Measurements from ENCODE around the gene LHCGR. TPM values are rescaled to one million over a fixed set of nuclear protein-coding genes. Genes with fewer than 3 reads are reported as not detected.

Gene LHCGR
- total and polyA plus RNA-seq, 2 experiments from 2014 or later = 0.45 to 0.66 TPM

GRCh38 chr2:48795065-48795464, 39.5 kb upstream of the LHCGR start (continued):
- TF ChIP-seq ZNF331 (CRISPR knock-in tag; IDR thresholded peaks at IDR 0.05; ENCODE audit: low read depth) = no peak
- no peak for TF ChIP-seq EZH2 (IDR thresholded peaks at IDR 0.05; ENCODE audit: low read depth, unreplicated experiment)
- TF ChIP-seq STAT1 (IDR thresholded peaks at IDR 0.05; ENCODE audit: unreplicated experiment) = no peak
- no peak for TF ChIP-seq EZH2phosphoT487 (IDR thresholded peaks at IDR 0.05; ENCODE audit: unreplicated experiment)
- TF ChIP-seq REST (IDR thresholded peaks at IDR 0.05; ENCODE audit: unreplicated experiment) = no peak
- no peak for TF ChIP-seq JUNB (IDR thresholded peaks at IDR 0.05; ENCODE audit: unreplicated experiment)
- TF ChIP-seq NANOG (IDR thresholded peaks at IDR 0.05; ENCODE audit: borderline replicate concordance) = no peak
- TF ChIP-seq ZNF114 (CRISPR knock-in tag; IDR thresholded peaks at IDR 0.05) = no peak

- Histone ChIP-seq H4K20me1 (replicated peaks; ENCODE audit: insufficient read depth) (no peaks in the 10 kb centered on the region), H3K27ac (ENCODE audit: low read depth) (no peak overlapping the region), H3K9me2 (ENCODE audit: insufficient read depth) (0 out of 2 replicates have a peak, but pooled peaks cover 6% of the 10 kb centered on the region), H3K4me1 (ENCODE audit: insufficient read depth) (peaks cover 23% of the 10 kb centered on the region), H3K27me3 (ENCODE audit: insufficient read depth) (no peaks in the 10 kb centered on the region), H2AFZ (no peak overlapping the region), H3K4me2 (no peak overlapping the region), H3K79me2 (replicated peaks; ENCODE audit: insufficient read depth) (no peaks in the 10 kb centered on the region), H3K36me3 (ENCODE audit: insufficient read depth) (no peaks in the 10 kb centered on the region), H3K4me3 (no peak overlapping the region), H3F3A (replicated peaks; ENCODE audit: low read depth) (no peaks in the 10 kb centered on the region)
- no peak for TF ChIP-seq ZNF462 (CRISPR knock-in tag; IDR thresholded peaks at IDR 0.05)
- TF ChIP-seq JUNB (IDR thresholded peaks at IDR 0.05; ENCODE audit: unreplicated experiment) = no peak
- no peak for TF ChIP-seq ZNF331 (CRISPR knock-in tag; IDR thresholded peaks at IDR 0.05; ENCODE audit: low read depth)
- no peak for TF ChIP-seq ETS1 (IDR thresholded peaks at IDR 0.05)
- no peak for TF ChIP-seq STAT1 (IDR thresholded peaks at IDR 0.05; ENCODE audit: unreplicated experiment)
- TF ChIP-seq REST (IDR thresholded peaks at IDR 0.05; ENCODE audit: unreplicated experiment) = no peak
- ATAC-seq (no peak), DNase-seq (ENCODE audit: low spot score) (no peak)
- Mint-ChIP-seq H3K9me3 (no peaks in the 10 kb centered on the region), H3K36me3 (ENCODE audit: low read depth) (no peaks in the 10 kb centered on the region), H3K27ac (no peak overlapping the region), H3K4me3 (no peak overlapping the region), H3K4me1 (peaks cover 34% of the 10 kb centered on the region), H3K27me3 (ENCODE audit: insufficient read depth, low read depth, poor library complexity) (no peaks in the 10 kb centered on the region)
These were observed 38.1 kb upstream of the LHCGR start for GRCh38 chr2:48793671-48794070.

All from GM23338 (cell line).